Ecto neural progenitor cell (in vitro differentiated cells): ENCODE results near the gene MAN2C1.
"Not testable (repeated sequence)": the region's sequence is repeated elsewhere in the genome, so short reads cannot be mapped to it uniquely, and the experiment has no call there.

Source experiments
- DNase-seq: peaks from one replicate; pipeline ENCODE4 v3.0.0-alpha.2; 2018; ENCODE audit warnings: low spot score

MAN2C1 gene

DNA sequence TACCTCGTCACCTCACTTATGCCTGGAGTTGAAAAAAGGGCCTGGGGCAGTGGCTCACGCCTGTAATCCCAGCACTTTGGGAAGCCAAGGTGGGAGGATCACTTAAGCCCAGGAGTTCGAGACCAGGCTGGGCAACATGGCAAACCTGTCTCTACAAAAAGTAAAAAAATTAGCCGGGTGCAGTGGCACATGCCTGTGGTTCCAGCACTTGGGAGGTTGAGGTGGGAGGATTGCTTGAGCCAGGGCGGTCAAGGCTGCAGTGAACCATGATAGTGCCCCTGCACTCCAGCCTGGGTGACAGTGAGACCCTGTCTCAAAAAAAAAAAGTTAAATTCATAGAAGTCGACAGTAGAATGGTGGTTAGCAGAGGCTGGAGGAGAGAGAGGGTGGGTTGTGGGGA is 26.2 kb downstream of the MAN2C1 start:
- no peak for DNase-seq

DNA sequence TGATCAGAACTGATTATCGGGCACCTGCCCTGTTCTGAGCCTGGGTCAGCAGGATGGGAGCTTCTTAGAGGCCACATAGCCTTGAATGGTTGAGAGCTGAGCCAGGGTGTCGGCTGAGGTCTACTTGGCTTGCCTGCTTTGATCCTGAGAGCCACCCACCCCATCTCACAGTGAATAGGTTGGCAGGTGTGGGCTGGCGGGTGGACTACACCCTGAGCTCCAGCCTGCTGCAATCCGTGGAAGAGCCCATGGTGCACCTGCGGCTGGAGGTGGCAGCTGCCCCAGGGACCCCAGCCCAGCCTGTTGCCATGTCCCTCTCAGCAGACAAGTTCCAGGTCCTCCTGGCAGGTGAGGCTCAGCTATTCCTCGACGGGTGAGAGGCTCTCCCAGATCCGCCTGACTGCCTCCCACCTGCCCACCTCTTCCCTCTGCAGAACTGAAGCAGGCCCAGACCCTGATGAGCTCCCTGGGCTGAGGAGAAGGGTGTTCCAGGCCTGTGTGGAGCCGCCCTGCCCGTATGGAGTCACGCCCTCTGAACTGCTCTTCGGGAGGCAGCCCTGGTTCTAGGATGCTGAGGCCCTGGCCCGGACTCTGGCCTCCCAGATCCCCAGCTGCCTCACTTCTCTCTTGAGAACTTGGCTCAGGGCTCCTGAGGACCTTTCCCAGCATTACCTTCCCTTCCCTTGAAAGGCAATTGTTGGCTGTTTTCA is 28.7 kb downstream of the MAN2C1 start:
- DNase-seq: no peak

DNA sequence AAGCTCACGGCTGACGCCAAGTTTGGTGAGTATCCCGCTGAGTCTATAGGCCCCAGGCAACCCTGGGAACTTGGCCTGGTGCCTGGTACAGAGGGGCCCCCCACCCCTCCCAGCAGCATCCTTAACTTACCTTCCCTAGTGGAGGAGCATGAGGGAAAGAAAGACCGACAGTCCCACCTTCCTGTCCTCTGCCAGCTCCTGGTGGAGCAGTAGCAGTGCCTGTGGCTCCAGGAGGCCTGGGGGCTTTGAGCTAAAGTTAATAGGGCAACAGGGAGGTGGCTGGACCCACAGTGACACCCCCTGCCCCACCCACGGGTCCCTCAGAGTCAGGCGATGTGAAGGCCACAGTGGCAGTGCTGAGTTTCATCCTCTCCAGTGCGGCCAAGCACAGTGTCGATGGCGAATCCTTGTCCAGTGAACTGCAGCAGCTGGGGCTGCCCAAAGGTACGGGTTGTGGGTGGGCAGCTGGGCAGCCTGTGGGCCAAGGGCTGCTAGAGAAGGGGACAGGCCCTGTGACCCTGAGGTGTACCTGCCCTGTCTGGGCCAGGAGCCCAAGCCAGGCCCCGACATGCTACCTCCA is 29.7 kb downstream of the MAN2C1 start:
- no peak for DNase-seq

DNA sequence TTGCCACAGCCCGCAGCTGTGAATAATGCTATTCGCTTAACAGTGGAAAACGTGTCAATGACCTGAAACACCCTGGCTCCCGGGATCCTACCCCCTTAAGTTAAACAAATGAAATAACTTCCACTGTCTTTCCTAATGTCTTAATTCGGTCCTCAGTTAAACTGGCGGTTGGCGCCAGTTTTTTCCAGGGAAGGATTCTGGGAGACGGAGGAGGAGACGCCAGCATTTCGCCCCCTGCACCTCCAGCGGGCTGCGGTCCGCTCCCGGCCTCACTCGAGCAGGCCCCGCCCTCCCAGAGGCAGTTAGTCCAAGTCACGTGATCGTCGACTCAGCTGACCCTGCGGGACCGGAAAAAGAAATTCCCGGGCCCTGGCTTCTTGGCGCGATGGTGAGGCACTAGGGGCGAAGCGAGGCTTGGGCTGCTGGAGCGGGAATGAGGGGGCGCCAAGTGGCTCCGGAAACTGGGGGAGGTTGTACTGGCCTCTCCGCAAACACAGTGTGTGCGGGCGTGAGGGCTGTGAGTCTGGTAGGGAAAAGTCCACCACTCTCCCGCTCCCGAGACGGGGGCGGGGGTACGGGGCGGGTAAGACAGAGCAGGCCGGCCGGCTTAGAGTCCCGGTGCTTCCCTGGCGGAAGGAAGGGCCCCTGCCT is 32.6 kb downstream of the MAN2C1 start, which contains the start of gene COMMD4:
COMMD4 (plus strand) TSS at position 359 of the 651 bp plus-strand sequence; CDS start at position 386, 27 bp downstream.
- peak; percentile 99 for DNase-seq

DNA sequence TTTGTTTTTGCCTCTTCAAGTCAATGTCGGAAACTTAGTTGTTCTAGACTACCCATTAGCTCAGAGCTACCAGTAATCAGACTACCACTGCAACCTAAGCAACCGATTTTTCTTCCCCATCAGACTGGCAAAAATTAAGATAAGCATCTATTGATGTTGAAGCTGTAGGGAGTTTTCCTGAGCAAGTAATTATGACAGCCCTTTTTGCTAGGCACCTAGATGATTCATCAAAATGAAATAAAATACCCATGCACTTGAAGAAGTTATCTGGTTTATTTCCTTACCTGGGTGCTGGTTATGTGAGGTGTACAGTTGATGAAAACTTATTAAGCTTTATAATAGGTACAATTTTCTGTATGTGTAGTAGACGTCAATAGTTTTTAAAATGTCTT is 33.1 kb downstream of the MAN2C1 start:
- no peak for DNase-seq

DNA sequence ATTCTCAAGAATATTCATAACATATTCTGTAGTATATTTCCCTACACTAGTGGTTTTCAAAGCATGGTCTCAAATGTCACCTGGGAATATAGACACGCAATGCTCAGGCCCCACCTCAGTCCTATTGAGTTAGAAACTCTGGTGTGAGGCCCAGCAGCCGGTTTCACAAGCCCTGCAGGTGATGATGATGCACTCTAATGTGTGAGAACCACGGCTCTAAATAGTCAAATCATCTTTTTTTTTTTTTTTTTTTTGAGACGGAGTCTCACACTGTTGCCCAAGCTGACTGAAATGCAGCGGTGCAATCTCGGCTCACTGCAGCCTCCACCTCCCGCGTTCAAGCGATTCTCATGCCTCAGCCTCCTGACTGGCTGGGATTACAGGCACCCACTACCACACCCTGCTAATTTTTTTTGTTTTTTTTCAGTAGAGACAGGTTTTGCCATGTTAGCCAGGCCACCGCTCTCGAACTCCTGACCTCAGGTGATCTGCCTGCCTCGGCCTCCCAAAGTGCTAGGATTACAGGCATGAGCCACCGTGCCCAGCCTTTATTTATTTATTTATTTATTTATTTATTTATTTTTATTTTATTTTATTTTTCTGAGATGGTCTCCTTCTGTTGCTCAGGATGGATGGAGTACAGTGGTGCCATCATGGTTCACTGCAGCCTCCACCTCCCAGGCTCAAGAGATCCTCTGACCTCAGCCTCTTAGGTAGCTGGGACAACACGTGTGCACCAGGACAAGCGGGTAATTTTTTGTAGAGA is 34.6 kb downstream of the MAN2C1 start:
- DNase-seq: not testable (repeated sequence)

DNA sequence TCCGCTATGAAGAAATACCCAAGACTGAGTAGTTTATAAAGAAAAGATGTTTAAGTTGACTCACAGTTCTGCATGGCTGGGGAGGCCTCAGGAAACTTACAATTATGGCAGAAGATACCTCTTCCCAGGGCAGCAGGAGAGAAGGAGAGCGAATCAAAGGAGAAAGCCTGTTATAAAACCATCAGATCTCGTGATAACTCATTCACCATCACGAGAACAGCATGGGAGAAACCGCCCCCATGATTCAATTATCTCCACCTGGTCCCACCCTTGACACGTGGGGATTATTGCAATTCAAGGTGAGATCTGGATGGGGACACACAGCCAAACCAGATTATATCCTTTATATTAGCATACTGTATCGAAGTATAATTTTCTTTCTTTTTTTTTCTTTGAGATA is 36.3 kb downstream of the MAN2C1 start:
- DNase-seq: not testable (repeated sequence)

DNA sequence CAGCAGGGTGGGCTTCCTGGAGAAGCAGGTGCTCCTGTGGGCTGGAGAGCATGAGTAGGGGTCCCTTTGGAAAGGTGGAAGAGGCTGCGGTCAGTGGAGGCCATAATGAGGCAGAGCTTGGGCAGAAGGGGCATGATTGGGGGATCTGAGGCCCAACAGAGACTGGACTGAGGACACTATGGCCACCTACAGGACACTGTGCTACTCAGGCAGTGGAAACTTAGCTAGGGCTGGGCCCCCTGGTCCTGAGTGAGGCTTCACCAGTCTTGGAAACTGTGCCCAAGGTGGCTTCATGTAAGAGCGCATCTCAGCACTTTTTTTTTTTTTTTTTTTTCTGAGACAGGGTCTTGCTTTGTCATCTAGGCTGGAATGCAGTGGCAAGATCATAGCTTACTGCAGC is 38.8 kb downstream of the MAN2C1 start:
- DNase-seq: no peak

DNA sequence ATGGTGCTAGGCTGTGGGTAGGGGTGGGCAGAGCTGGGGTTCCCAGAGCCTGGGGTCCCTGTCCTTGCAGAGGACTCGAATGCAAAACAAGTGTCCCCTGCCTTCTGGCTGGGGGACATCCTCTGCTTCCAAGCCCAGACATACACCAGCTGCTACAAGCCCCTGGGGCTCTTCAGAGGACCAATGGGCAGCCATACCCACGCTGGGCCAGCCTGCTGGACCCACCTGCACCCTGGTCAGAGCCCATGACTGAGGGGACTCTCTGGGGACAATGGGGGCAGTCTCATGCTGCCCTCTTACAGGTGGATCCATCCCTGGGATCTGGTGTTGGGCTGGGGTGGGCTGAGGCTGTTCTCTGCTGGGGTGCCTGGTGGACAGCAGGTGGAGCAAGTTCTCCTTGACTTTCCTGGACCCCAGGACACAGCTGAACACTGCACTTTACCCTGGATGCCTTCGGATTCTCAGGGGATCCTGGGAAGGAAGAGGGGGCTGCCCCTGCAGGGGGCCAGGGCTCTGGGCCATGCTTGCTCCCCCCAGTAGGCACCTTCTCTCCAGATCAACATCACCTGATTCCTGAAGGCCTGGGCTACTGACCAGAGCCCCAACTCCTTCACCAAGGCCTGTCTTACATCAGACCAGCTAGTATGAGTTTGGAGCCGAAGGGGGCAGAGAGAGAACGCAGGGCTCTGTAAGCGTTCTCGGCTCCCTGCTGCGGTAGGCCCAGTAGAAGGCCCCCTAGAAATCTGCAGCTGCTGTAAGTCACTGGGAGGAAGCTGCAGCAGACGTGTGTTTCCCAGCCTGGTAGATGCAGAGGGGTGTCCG is 39.7 kb downstream of the MAN2C1 start:
- DNase-seq: no peak

DNA sequence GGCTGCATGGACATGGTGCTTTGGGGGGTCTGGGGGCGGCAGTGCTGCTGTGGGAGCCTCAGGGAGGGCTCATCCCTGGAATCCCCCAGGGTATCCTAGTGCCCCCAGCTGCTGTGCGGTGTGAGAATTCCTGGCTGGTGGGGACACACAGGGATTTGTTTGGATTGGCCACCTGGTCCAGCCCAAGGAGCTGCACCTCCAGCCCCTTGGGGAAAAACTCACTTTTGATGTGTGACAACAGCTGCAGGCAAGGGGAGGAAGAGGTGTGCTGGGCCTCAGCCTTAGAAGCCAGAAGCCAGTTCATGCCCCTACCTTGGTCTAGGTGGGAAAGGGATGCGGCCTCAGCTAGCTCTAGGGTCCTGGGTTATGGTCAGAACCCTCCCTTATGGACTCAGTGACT is 40.9 kb downstream of the MAN2C1 start:
- no peak for DNase-seq

DNA sequence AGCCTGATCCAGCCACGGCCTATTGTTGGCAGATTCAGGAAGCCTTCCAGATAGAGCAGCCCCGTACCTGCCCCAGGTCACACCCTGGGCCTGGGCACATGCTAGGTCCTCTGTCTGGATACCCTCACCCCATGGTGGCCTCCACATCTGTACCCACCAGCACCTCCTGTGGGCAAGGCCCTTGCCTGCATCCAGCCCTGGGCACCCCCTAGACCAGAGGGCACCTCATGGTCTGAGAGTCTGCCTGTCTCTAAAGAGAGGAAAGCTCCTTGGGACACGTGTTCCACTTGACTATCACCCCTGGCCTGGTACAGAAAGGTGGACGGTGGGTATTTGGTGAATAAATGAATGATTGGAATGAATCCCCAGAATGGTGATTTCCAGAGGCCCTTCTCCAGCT is 41.4 kb downstream of the MAN2C1 start:
- DNase-seq: no peak

DNA sequence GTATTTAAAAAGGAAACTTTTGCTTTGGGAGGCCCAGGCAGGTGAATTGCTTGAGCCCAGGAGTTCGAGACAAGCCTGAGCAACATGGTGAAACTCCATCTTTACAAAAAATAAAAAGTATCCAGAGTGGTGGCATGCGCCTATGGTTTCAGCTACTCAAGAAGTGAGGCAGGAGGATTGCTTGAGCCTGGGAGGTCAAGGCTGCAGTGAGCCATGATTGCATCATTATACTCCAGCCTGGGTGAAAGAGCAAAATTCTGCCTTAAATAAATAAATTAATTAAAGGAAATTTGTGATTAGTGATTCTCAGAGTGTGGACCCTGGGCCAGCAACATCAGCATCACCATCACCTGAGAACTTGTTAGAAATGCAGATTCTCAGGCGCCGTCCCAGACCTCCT is 42.5 kb downstream of the MAN2C1 start:
- no peak for DNase-seq

DNA sequence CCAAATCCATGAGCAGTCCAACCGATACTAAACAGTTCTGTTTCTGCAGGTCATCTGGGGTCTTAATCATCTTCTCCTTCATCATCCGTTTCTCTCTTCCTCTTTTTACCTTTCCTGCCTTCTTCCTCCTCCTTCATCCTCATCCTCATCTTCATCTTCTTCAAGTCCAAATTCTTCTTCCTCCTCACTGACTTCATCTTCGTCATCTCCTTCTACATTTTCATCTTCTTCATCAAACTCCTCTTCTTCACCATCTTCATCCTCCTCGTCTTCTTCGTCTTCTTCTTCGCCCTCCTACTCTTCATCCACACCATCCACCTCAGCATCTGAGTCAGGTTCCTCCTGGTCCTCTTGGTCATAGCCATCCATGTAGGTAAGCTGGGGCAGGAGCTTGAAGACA is 46.7 kb downstream of the MAN2C1 start:
- no peak for DNase-seq

DNA sequence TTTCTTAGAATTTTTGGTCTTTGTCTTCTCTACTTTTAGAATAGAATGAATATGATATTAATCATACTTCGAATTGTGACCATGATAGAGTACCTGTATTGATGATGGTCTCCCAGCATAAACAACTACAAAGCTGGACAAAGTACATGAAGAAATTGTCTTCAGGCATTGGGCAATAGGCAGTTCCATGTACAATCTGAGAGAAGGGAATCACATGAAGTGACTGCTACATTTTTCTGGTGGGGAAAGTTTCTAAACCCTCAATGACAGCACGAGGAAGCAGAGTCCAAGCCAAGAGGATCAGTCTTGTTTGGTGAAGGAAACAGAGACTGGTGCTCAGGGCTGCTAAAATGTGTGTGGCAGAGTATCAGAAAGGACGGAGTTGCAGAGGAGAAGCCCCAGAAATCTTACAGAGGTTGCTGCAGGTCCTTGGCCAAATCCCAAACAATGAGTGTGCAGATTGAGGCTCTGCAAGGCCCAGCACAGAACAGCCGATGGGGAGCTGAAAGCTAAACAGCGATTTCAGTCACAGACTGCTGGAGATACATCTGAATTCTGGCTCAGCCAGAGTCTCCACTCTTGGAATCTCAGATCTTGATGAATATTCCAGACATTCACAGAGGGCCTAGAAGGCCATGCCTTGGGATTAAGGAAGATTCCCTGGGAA is 49.0 kb downstream of the MAN2C1 start:
- DNase-seq: not testable (repeated sequence)

DNA sequence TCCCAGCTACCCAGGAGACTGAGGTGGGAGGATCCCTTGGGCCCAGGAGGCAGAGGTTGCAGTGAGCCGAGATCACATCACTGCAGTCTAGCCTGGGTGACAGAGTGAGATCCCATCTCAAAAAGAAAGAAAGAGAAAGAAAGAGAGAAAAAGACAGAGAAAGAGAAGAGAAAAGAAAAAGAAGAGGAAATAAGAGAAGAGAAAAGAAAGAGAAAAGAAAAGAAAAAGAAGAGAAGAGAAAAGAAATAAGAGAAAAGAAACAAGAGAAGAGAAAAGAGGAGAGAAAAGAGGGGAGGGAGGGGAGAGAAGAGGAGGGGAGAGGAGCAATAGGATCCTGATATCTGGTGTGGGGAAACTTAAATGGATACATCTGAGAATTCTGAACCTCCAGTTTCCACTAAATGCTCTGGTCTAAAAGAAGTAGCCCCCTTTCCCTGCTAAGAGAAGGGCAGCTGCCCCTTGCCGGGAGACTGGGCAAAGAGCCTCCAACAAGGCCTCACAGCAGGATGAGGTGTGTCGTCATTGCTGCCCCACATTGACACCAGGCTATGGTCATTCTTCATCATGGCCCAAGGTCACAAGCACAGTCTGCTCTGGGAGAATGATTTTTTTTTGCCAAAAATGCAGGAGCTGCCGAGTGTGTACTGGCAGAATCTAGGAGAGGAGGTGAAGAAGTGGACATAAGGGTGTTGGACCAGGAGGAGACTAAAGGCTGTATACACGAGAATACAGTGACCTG is 53.7 kb downstream of the MAN2C1 start:
- peak; percentile 10 for DNase-seq

DNA sequence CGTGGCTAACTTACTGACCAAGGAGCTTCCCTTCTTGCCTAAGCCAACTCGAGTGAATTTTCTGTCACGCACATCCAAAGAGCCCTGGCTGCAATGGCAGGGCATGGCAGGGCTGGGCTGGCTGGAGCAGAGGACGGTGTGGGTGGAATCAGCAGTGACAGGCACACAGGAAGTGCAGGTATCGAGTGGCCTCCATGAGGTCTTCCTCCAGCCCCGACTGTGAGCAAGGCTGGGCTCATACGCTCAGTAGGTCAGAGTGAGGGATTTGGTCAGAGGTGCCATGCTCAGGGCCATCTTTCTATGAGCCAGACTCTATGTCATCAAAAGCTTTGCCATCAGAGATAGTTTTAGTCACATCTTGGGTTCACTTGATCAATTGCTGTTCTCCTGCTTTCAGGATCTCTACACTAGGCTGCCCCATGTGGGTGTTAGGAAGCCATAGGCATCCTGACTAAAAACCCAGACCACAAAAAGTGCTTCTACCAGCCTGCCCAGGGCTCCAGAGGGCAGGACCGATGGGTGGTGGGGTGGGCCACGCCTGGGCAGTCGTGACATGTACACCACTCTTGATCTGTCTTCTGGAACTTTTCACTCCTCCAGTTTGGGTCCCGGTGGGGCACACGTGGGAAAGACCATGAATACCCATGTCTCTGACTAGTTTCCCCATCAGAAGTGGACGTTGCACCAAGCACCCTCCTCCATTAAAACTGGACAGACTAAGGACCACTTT is 55.1 kb downstream of the MAN2C1 start:
- peak; percentile 29 for DNase-seq

DNA sequence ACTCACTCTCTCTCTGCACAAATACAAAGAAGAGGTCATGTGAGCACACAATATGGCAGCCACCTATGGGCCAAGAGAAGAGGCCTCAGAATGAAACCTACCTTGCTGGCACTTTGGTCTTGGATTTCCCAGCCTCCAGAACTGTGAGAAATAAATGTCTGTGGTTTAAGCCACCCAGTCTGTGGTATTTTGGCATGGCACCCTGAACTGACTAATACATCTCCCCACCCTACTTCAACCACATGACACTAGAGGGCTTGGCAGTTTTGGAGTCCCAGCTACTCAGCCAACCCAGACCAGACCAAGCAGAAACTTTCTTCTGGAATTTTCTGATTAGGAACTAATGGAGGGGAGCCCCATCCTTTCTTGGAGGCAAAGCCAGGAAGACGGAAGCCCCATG is 55.9 kb downstream of the MAN2C1 start:
- DNase-seq: not testable (repeated sequence)

DNA sequence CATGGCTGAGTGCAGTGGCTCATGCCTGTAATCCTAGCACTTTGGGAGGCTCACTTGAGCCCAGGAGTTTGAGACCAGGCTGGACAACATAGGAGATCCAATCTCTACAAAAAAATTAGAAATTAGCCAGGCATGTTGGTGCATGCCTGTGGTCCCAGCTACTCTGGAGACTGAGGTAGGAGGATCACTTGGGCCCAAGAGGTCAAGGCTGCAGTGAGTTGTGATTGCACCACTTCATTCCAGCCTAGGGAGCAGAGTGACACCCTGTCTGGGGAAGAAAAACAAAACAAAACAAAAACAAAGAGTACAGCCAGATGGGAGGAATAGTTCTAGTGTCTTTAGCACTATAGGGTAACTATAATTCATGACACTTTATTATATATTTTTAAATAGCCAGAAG is 58.7 kb downstream of the MAN2C1 start:
- no peak for DNase-seq

DNA sequence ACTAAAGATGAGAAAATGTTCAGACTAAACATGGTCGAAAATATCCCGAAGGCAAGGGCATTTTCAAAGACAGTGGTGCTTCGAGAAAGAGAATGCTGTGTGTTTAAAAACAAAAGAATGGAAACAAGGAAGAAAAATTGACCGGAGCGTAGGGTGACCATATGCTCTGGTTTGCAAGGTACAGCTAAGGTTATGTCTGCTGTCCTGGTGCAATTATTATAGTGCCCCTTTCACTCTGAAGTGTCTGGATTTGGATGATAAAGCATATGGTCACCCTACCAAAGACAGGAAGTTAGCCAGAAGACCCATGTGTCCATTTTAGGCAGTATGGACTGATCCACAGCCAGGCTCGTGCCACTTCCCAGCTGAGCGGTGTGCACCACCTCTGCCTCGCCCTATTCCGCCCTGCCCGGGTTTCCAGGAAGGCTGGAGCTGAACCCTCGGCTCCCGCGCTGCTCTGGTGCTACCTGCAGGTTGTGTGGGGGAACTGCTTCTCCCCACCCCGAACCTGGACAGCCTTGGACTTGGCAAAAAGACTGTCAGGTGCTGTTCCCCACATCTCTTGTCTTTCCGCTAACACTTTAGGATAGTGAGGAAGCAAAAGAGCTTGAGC is 60.5 kb downstream of the MAN2C1 start:
- peak; percentile 70 for DNase-seq
